Measurements from ENCODE around the gene SEMG2.

- TF ChIP-seq FOXM1 (IDR thresholded peaks at IDR 0.05; ENCODE audit: low read depth) (no peak), YY1 (IDR thresholded peaks at IDR 0.05; ENCODE audit: low read depth) (no peak), FOXJ3 (CRISPR knock-in tag; IDR thresholded peaks at IDR 0.05) (no peak), MXI1 (IDR thresholded peaks at IDR 0.05; ENCODE audit: low read depth, low read length) (no peak), ELF1 (IDR thresholded peaks at IDR 0.05) (no peak), RXRA (IDR thresholded peaks at IDR 0.05; ENCODE audit: borderline replicate concordance, low read depth) (no peak), RFX5 (IDR thresholded peaks at IDR 0.05; ENCODE audit: low read length) (no peak), EZH2phosphoT487 (IDR thresholded peaks at IDR 0.05; ENCODE audit: borderline replicate concordance, low read depth) (no peak), CHD2 (IDR thresholded peaks at IDR 0.05; ENCODE audit: low read length, partially characterized antibody) (no peak)
- TF ChIP-seq, protein P1, sequence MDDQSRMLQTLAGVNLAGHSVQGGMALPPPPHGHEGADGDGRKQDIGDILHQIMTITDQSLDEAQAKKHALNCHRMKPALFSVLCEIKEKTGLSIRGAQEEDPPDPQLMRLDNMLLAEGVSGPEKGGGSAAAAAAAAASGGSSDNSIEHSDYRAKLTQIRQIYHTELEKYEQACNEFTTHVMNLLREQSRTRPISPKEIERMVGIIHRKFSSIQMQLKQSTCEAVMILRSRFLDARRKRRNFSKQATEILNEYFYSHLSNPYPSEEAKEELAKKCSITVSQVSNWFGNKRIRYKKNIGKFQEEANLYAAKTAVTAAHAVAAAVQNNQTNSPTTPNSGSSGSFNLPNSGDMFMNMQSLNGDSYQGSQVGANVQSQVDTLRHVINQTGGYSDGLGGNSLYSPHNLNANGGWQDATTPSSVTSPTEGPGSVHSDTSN (IDR thresholded peaks at IDR 0.05) = no peak
- TF ChIP-seq, protein P2, sequence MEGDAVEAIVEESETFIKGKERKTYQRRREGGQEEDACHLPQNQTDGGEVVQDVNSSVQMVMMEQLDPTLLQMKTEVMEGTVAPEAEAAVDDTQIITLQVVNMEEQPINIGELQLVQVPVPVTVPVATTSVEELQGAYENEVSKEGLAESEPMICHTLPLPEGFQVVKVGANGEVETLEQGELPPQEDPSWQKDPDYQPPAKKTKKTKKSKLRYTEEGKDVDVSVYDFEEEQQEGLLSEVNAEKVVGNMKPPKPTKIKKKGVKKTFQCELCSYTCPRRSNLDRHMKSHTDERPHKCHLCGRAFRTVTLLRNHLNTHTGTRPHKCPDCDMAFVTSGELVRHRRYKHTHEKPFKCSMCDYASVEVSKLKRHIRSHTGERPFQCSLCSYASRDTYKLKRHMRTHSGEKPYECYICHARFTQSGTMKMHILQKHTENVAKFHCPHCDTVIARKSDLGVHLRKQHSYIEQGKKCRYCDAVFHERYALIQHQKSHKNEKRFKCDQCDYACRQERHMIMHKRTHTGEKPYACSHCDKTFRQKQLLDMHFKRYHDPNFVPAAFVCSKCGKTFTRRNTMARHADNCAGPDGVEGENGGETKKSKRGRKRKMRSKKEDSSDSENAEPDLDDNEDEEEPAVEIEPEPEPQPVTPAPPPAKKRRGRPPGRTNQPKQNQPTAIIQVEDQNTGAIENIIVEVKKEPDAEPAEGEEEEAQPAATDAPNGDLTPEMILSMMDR (IDR thresholded peaks at IDR 0.05) = no peak
- TF ChIP-seq, protein P3, sequence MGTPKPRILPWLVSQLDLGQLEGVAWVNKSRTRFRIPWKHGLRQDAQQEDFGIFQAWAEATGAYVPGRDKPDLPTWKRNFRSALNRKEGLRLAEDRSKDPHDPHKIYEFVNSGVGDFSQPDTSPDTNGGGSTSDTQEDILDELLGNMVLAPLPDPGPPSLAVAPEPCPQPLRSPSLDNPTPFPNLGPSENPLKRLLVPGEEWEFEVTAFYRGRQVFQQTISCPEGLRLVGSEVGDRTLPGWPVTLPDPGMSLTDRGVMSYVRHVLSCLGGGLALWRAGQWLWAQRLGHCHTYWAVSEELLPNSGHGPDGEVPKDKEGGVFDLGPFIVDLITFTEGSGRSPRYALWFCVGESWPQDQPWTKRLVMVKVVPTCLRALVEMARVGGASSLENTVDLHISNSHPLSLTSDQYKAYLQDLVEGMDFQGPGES (IDR thresholded peaks at IDR 0.05; ENCODE audit: low read depth, low read length) = no peak
- TF ChIP-seq, protein P4, sequence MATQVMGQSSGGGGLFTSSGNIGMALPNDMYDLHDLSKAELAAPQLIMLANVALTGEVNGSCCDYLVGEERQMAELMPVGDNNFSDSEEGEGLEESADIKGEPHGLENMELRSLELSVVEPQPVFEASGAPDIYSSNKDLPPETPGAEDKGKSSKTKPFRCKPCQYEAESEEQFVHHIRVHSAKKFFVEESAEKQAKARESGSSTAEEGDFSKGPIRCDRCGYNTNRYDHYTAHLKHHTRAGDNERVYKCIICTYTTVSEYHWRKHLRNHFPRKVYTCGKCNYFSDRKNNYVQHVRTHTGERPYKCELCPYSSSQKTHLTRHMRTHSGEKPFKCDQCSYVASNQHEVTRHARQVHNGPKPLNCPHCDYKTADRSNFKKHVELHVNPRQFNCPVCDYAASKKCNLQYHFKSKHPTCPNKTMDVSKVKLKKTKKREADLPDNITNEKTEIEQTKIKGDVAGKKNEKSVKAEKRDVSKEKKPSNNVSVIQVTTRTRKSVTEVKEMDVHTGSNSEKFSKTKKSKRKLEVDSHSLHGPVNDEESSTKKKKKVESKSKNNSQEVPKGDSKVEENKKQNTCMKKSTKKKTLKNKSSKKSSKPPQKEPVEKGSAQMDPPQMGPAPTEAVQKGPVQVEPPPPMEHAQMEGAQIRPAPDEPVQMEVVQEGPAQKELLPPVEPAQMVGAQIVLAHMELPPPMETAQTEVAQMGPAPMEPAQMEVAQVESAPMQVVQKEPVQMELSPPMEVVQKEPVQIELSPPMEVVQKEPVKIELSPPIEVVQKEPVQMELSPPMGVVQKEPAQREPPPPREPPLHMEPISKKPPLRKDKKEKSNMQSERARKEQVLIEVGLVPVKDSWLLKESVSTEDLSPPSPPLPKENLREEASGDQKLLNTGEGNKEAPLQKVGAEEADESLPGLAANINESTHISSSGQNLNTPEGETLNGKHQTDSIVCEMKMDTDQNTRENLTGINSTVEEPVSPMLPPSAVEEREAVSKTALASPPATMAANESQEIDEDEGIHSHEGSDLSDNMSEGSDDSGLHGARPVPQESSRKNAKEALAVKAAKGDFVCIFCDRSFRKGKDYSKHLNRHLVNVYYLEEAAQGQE (IDR thresholded peaks at IDR 0.05; ENCODE audit: low read depth, low read length) = no peak
- TF ChIP-seq, protein P5, sequence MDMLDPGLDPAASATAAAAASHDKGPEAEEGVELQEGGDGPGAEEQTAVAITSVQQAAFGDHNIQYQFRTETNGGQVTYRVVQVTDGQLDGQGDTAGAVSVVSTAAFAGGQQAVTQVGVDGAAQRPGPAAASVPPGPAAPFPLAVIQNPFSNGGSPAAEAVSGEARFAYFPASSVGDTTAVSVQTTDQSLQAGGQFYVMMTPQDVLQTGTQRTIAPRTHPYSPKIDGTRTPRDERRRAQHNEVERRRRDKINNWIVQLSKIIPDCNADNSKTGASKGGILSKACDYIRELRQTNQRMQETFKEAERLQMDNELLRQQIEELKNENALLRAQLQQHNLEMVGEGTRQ (IDR thresholded peaks at IDR 0.05; ENCODE audit: borderline replicate concordance, low read depth, low read length) = no peak
Measured at GRCh38 chr20:45223136-45223535, 2.0 kb downstream of the SEMG2 start.
